Measurements from ENCODE around the gene KCNJ4.

The KCNJ4 gene

GRCh38 chr22:38431266-38432010, 23.6 kb downstream of the KCNJ4 start:
- Histone ChIP-seq H3K4me3 (ENCODE audit: low read depth in 1 of 2, low read length in 2 of 2) (no peak overlapping the region), H3K4me2 (ENCODE audit: insufficient read depth, low read length) (no peak overlapping the region), H3K9ac (ENCODE audit: low read depth, low read length) (no peak overlapping the region), H3K9me3 (ENCODE audit: insufficient read depth, low read length, severe bottlenecking) (no peaks in the 10 kb centered on the region), H3K27ac (ENCODE audit: low read length) (no peak overlapping the region), H4K20me1 (ENCODE audit: insufficient read depth, low read length) (no peaks in the 10 kb centered on the region; the same call in 1 of the 2 replicates), H3K4me1 (ENCODE audit: insufficient read depth, low read length) (no peaks in the 10 kb centered on the region), H3K36me3 (ENCODE audit: insufficient read depth, low read length) (no peaks in the 10 kb centered on the region), H3K27me3 (ENCODE audit: insufficient read depth, low read length, poor library complexity) (peaks cover 6% of the 10 kb centered on the region), H2AFZ (ENCODE audit: low read depth, low read length) (no peak overlapping the region), H3K79me2 (ENCODE audit: insufficient read depth, low read length) (no peaks in the 10 kb centered on the region)
- DNase-seq (no peak), ATAC-seq (ENCODE audit: insufficient read depth, low read depth) (no peak)
- no peak for TF ChIP-seq EZH2 (IDR thresholded peaks at IDR 0.05; ENCODE audit: borderline replicate concordance, low read depth, low read length, severe bottlenecking)
- TF ChIP-seq CTCF (IDR thresholded peaks at IDR 0.05; ENCODE audit: borderline replicate concordance, extremely low read depth, low read length, poor library complexity, severe bottlenecking) = no peak

GRCh38 chr22:38429499-38430068, 25.4 kb downstream of the KCNJ4 start:
- Histone ChIP-seq H3K4me1 (ENCODE audit: insufficient read depth, low read length) (no peaks in the 10 kb centered on the region), H3K9ac (ENCODE audit: low read depth, low read length) (no peak overlapping the region), H3K4me2 (ENCODE audit: insufficient read depth, low read length) (no peak overlapping the region), H2AFZ (ENCODE audit: low read depth, low read length) (no peak overlapping the region), H3K27me3 (ENCODE audit: insufficient read depth, low read length, poor library complexity) (peaks cover 6% of the 10 kb centered on the region), H4K20me1 (ENCODE audit: insufficient read depth, low read length) (no peaks in the 10 kb centered on the region; the same call in 1 of the 2 replicates), H3K4me3 (ENCODE audit: low read depth in 1 of 2, low read length in 2 of 2) (no peak overlapping the region), H3K36me3 (ENCODE audit: insufficient read depth, low read length) (no peaks in the 10 kb centered on the region), H3K9me3 (ENCODE audit: insufficient read depth, low read length, severe bottlenecking) (no peaks in the 10 kb centered on the region), H3K79me2 (ENCODE audit: insufficient read depth, low read length) (no peaks in the 10 kb centered on the region), H3K27ac (ENCODE audit: low read length) (no peak overlapping the region)
- DNase-seq (no peak), ATAC-seq (ENCODE audit: insufficient read depth, low read depth) (no peak)
- TF ChIP-seq EZH2 (IDR thresholded peaks at IDR 0.05; ENCODE audit: borderline replicate concordance, low read depth, low read length, severe bottlenecking) (no peak), CTCF (IDR thresholded peaks at IDR 0.05; ENCODE audit: borderline replicate concordance, extremely low read depth, low read length, poor library complexity, severe bottlenecking) (no peak)

GRCh38 chr22:38428714-38429113, 26.3 kb downstream of the KCNJ4 start:
- no peaks in the 10 kb centered on the region for H3K36me3 ChIP-seq (ENCODE audit: insufficient read depth, low read length)
- no peaks in the 10 kb centered on the region for H3K79me2 ChIP-seq (ENCODE audit: insufficient read depth, low read length)
- H3K4me1 ChIP-seq (ENCODE audit: insufficient read depth, low read length) = no peaks in the 10 kb centered on the region
- no peak overlapping the region for H2AFZ ChIP-seq (ENCODE audit: low read depth, low read length)
- peaks cover under 1% of the 10 kb centered on the region for H3K27me3 ChIP-seq (ENCODE audit: insufficient read depth, low read length, poor library complexity)
- H3K4me3 ChIP-seq (ENCODE audit: low read depth in 1 of 2, low read length in 2 of 2) = no peak overlapping the region
- TF ChIP-seq CTCF (IDR thresholded peaks at IDR 0.05; ENCODE audit: borderline replicate concordance, extremely low read depth, low read length, poor library complexity, severe bottlenecking) = no peak
- no peak for TF ChIP-seq EZH2 (IDR thresholded peaks at IDR 0.05; ENCODE audit: borderline replicate concordance, low read depth, low read length, severe bottlenecking)
- ATAC-seq (ENCODE audit: insufficient read depth, low read depth) = no peak
- no peak overlapping the region for H3K9ac ChIP-seq (ENCODE audit: low read depth, low read length)
- H3K9me3 ChIP-seq (ENCODE audit: insufficient read depth, low read length, severe bottlenecking) = no peaks in the 10 kb centered on the region
- DNase-seq = no peak
- no peaks in the 10 kb centered on the region for H4K20me1 ChIP-seq (ENCODE audit: insufficient read depth, low read length)
- no peak overlapping the region for H3K27ac ChIP-seq (ENCODE audit: low read length)
- no peak overlapping the region for H3K4me2 ChIP-seq (ENCODE audit: insufficient read depth, low read length)
